Activated CD8-positive, alpha-beta memory T cell treated with anti-CD3 and anti-CD28 coated beads, Interleukin-2, amount 50 U/mL, for 24 hours (primary cell): ENCODE data around the gene RNF19B.

Experiments used
- DNase-seq: peaks from one replicate; pipeline ENCODE4 v3.0.0-alpha.2; 2020; ENCODE audit errors: extremely low read depth

Gene RNF19B

DNA sequence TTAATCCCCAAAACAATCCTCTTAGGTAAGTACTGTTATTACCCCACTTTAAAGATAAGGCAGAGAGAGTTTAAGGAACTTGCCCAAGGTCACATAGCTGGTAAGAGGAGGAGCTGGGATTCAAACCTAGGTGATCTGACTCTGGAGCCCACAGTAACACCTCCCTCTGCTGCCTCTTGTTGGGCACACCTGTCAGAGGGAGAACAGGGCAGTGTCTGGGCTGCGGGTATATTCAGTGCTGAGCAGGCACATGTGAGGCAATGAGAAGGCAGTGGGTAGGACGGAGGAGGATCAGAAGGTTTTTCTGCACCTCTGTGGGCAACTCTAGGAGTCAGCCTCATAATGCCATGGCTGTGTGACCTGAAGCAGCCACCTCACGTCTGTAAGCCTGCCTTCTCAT is 76.5 kb downstream of the RNF19B start:
- no peak for DNase-seq

DNA sequence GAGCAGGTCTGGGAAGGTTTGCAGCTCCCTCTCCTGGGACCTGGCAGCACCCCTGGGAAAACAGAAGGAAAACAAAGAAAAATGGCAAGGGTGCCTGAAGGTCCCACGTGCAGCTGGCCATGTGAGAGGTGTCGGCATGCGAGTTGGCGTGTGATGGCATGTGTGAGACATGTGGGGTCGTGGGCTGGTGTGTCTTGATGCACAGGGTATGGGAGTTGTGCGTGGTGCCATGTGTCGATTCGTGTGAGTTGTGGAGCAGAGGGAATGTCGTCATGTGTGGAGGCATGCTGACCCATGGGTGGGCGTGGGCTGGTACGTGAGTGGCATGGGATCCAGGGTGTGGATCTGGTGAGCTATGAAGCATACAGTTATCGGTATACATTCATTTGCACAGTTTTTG is 77.0 kb downstream of the RNF19B start:
- no peak for DNase-seq

DNA sequence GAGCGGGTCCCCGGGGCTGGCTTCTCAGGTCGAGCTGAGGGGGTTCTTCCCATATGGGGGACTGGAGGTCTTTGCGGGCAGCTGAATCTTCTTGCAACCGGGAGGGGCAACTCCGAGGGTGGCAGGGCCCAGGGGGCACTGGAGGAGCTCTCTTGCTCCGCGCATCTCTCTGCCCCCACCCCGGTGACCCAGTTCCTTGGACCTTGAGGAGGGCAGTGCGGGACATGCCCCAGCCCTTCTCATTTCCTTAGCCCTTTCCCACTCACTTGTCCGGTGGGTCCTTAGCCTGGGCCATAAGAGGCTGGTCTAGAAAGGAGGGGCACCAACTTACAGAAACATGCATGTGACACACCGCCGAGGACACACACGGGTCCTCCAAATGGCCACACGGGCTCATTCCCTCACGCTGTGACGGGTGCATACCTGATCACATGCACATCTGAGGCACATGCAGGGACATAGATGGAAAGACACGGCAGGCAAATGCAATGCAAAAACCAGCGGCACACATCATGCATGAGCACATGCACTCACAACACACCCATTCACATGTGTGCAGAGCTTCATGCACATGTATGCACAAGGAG is 77.7 kb downstream of the RNF19B start:
- DNase-seq: no peak
